IMR-90 (cell line): ENCODE data around the gene DHRS3. TPM values are rescaled to one million over a fixed set of nuclear protein-coding genes. Genes with fewer than 3 reads are reported as not detected.

ENCODE experiments used
- ATAC-seq: fragments of 200-7000 bp; cut with Tn5 transposase; 2 replicates; pipeline ENCODE4 v1.9.1; 2020; ENCODE audit warnings: low read depth, mild to moderate bottlenecking, moderate library complexity
- BruUV-seq: library from RNA; stranded (reverse); fragments of 400-500 nt; replicated peaks from 2 replicates; lab custom pipeline; 2021; lab: Mats Ljungman, UMichigan
- CTCF ChIA-PET: fragments of 300-600 bp; formaldehyde crosslinking; extraction: SDS; loops from one replicate; lab custom pipeline; 2021; ENCODE audit warnings: antibody characterized with exemption; lab: Yijun Ruan, JAX
- POLR2A ChIA-PET: fragments of 300-600 bp; sonication (Branson Sonifier 250); formaldehyde crosslinking; loops from one replicate; lab custom pipeline; 2022; ENCODE audit warnings: antibody characterized with exemption; ENCODE audit not compliant: unreplicated experiment; lab: Charles Lee
- DNase-seq: peaks from one replicate; pipeline ENCODE4 v3.0.0; 2013
- H2AFZ ChIP-seq: replicated peaks from 2 replicates; pipeline ENCODE3; 2013; ENCODE audit warnings: low read length, mild to moderate bottlenecking; ENCODE audit not compliant: poor library complexity
- H2AK5ac ChIP-seq: 2 replicates; pipeline ENCODE4 v1.6.1; 2013; ENCODE audit warnings: low read depth, low read length, inconsistent platforms
- H2AK9ac ChIP-seq: replicated peaks from 2 replicates; pipeline ENCODE3; 2013; ENCODE audit warnings: mild to moderate bottlenecking, low read depth, low read length, moderate library complexity; ENCODE audit not compliant: poor library complexity
- H2BK120ac ChIP-seq: 2 replicates; pipeline ENCODE4 v1.6.1; 2013; ENCODE audit warnings: low read depth, low read length, inconsistent platforms
- H2BK15ac ChIP-seq: 3 replicates; pipeline ENCODE4 v1.6.1; 2013; ENCODE audit warnings: low read depth, low read length, inconsistent platforms
- H2BK20ac ChIP-seq: 2 replicates; pipeline ENCODE4 v1.6.1; 2013; ENCODE audit warnings: low read depth, mild to moderate bottlenecking, inconsistent platforms, low read length, moderate library complexity
- H2BK5ac ChIP-seq: 2 replicates; pipeline ENCODE4 v1.6.1; 2013; ENCODE audit warnings: mild to moderate bottlenecking, low read depth, low read length, inconsistent platforms; ENCODE audit not compliant: poor library complexity, severe bottlenecking
- H3K14ac ChIP-seq: replicated peaks from 2 replicates; pipeline ENCODE4 v1.6.1; 2013; ENCODE audit warnings: low read depth, low read length, inconsistent platforms
- H3K18ac ChIP-seq: 2 replicates; pipeline ENCODE4 v1.6.1; 2013; ENCODE audit warnings: low read depth, low read length, control low read depth
- H3K23ac ChIP-seq: 2 replicates; pipeline ENCODE4 v1.6.1; 2013; ENCODE audit warnings: low read depth, low read length, inconsistent platforms
- H3K27ac ChIP-seq: 2 replicates; pipeline ENCODE4 v1.5.1; 2013; ENCODE audit warnings: mild to moderate bottlenecking, control low read depth, low read length; ENCODE audit not compliant: insufficient read depth
- H3K27me3 ChIP-seq: 2 replicates; pipeline ENCODE4 v1.6.1; 2013; ENCODE audit warnings: low read length; ENCODE audit not compliant: control insufficient read depth, insufficient read depth
- H3K36me3 ChIP-seq: 2 replicates; pipeline ENCODE4 v1.6.1; 2013; ENCODE audit warnings: low read length, mixed read lengths; ENCODE audit not compliant: control insufficient read depth, insufficient read depth
- H3K4ac ChIP-seq: 2 replicates; pipeline ENCODE4 v1.6.1; 2013; ENCODE audit warnings: low read depth, low read length, inconsistent platforms
- H3K4me1 ChIP-seq: 2 replicates; pipeline ENCODE4 v1.6.1; 2013; ENCODE audit warnings: low read length, mixed read lengths; ENCODE audit not compliant: control insufficient read depth, insufficient read depth
- H3K4me2 ChIP-seq: 2 replicates; pipeline ENCODE4 v1.6.1; 2013; ENCODE audit warnings: low read depth, mild to moderate bottlenecking, control low read depth, low read length, moderate library complexity
- H3K4me3 ChIP-seq: 2 replicates; pipeline ENCODE4 v1.5.1; 2013; ENCODE audit warnings: low read depth, mild to moderate bottlenecking, control low read depth, low read length, moderate library complexity; ENCODE audit not compliant: insufficient read depth
- H3K56ac ChIP-seq: 2 replicates; pipeline ENCODE4 v1.6.1; 2013; ENCODE audit warnings: low read length, inconsistent platforms; ENCODE audit not compliant: insufficient read depth; ENCODE audit errors: extremely low read depth
- H3K79me1 ChIP-seq, 2 experiments: 2 replicates each; pipeline ENCODE4 v1.6.1; 2013; ENCODE audit warnings: low read length in 2 of 2, inconsistent platforms in 1 of 2, low read depth in 1 of 2
- H3K9ac ChIP-seq: 2 replicates; pipeline ENCODE4 v1.6.1; 2013; ENCODE audit warnings: low read depth, low read length, control low read depth
- H3K9me1 ChIP-seq: 2 replicates; pipeline ENCODE4 v1.6.1; 2013; ENCODE audit warnings: low read length, inconsistent platforms; ENCODE audit not compliant: insufficient read depth
- H3K9me3 ChIP-seq: 2 replicates; pipeline ENCODE4 v1.6.1; 2013; ENCODE audit warnings: low read length; ENCODE audit not compliant: control insufficient read depth, insufficient read depth
- H4K20me1 ChIP-seq: 2 replicates; pipeline ENCODE4 v1.6.1; 2013; ENCODE audit warnings: low read length, inconsistent platforms; ENCODE audit not compliant: insufficient read depth
- H4K5ac ChIP-seq: 2 replicates; pipeline ENCODE4 v1.6.1; 2013; ENCODE audit warnings: mild to moderate bottlenecking, low read depth, low read length, control low read depth
- H4K8ac ChIP-seq, 2 experiments: 2 replicates each; pipeline ENCODE4 v1.6.1; 2013; ENCODE audit warnings: low read depth in 2 of 2, low read length in 2 of 2, control low read depth in 1 of 2, inconsistent platforms in 1 of 2
- H4K91ac ChIP-seq: 2 replicates; pipeline ENCODE4 v1.6.1; 2013; ENCODE audit warnings: low read depth, low read length, inconsistent platforms; ENCODE audit not compliant: insufficient read depth
- BHLHE40 ChIP-seq: fragments of 150-350 bp; IDR thresholded peaks from 2 replicates; pipeline ENCODE4 v1.6.1; 2016; ENCODE audit warnings: mild to moderate bottlenecking, low read depth, low read length
- CHD1 ChIP-seq: IDR thresholded peaks from 2 replicates; pipeline ENCODE4 v1.6.1; 2012; ENCODE audit warnings: low read depth, low read length, improper control_type of control experiment
- CTCF ChIP-seq: conservative IDR thresholded peaks from 2 replicates; pipeline ENCODE4 v1.5.1; 2012; ENCODE audit warnings: mild to moderate bottlenecking, low read depth, low read length, improper control_type of control experiment
- MAFK ChIP-seq: IDR thresholded peaks from 2 replicates; pipeline ENCODE4 v1.6.1; 2012; ENCODE audit warnings: low read depth, low read length, improper control_type of control experiment
- NFE2L2 ChIP-seq: fragments of 150-350 bp; IDR thresholded peaks from 2 replicates; pipeline ENCODE4 v1.6.1; 2016; ENCODE audit warnings: low read depth, mild to moderate bottlenecking, low read length
- USF2 ChIP-seq: fragments of 150-350 bp; IDR thresholded peaks from 2 replicates; pipeline ENCODE4 v1.6.1; 2017; ENCODE audit warnings: mild to moderate bottlenecking, antibody characterized with exemption, low read length, low read depth
- WGBS, 2 experiments: methylation state at CpG; one replicate each; pipeline versions ENCODE4 v1.1.5 to v1.1.7; 2013; ENCODE audit warnings: missing lambda C conversion rate in 2 of 2; ENCODE audit not compliant: insufficient read length in 1 of 2; ENCODE audit errors: extremely low coverage in 2 of 2; 5-methylcytosine and 5-hydroxymethylcytosine counted together
- dilution Hi-C: fragments of 300-500 bp; cut with HindIII; formaldehyde crosslinking; loops from one replicate; pipeline ENCODE4 v1.14.3; 2018; ENCODE audit warnings: low sequenced_read_pairs; ENCODE audit not compliant: unreplicated experiment
- in situ Hi-C: fragments of 300-500 bp; cut with MboI; formaldehyde crosslinking; loops from 3 replicates; pipeline ENCODE4 v1.14.3; 2019; ENCODE audit warnings: low sequenced_read_pairs, inconsistent platforms, mixed read lengths
- intact Hi-C: fragments of 100-400 bp; cut with micrococcal nuclease; formaldehyde crosslinking; loops from 2 replicates; pipeline ENCODE4 v1.10.0; 2022
- polyA plus RNA-seq, 3 experiments: library from polyadenylated mRNA; depleted of rRNA; stranded (reverse); fragments of >200 nt; gene quantifications; 2 replicates each; pipeline ENCODE4 v1.2.3, GENCODE V29; 2012; ENCODE audit warnings: low replicate concordance in 1 of 3
- total RNA-seq: library from RNA; depleted of rRNA; stranded (reverse); fragments of >200 nt; gene quantifications from 2 replicates; pipeline ENCODE4 v1.2.3, GENCODE V29; 2012

DHRS3 gene
- total and polyA plus RNA-seq, 2 of the 4 experiments (the other 2 are of a cell fraction) = 11.2 to 14.5 TPM

DNA sequence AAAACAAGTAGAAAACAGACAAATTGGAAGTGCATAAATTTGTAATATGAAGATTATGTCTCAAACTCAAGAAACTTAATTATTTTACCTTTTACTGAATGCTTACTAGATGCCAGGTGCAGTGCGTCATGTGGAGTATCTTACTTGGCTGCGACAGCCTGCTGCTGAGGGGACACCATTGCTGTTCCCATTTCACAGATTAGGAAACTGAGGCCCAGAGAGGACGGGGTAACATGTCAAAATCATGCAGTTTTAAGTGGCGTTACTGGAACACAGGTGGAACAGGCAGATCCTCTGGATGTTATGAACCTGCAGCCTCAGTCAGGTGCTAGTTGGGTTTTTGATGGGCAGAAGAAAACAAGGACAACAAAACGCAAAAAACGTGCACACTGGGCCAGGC, 7.3 kb upstream of the DHRS3 start:
- Histone ChIP-seq H3K4me3 (no peak overlapping the region), H3K23ac (no peak overlapping the region), H3K9me1 (no peaks in the 10 kb centered on the region), H2BK5ac (no peak overlapping the region), H4K8ac (no peak overlapping the region), H2AK9ac (no peak overlapping the region), H2BK120ac (no peak overlapping the region), H3K27ac (no peak overlapping the region), H3K18ac (no peak overlapping the region), H4K20me1 (no peaks in the 10 kb centered on the region), H2BK20ac (no peak overlapping the region), H3K14ac (no peak overlapping the region), H4K91ac (no peak overlapping the region), H3K79me1 (no peaks in the 10 kb centered on the region), H2BK15ac (no peak overlapping the region), H2AFZ (no peak overlapping the region), H4K5ac (no peak overlapping the region), H3K4me2 (no peak overlapping the region), H2AK5ac (no peak overlapping the region), H3K9me3 (no peaks in the 10 kb centered on the region), H3K4me1 (peaks cover 4% of the 10 kb centered on the region), H3K4ac (no peak overlapping the region), H3K56ac (no peak overlapping the region), H3K27me3 (peaks cover 23% of the 10 kb centered on the region), H3K9ac (no peak overlapping the region), H3K36me3 (no peaks in the 10 kb centered on the region)
- TF ChIP-seq CHD1 (no peak), NFE2L2 (no peak), CTCF (no peak), MAFK (no peak), BHLHE40 (no peak), USF2 (no peak)
- dilution Hi-C loops = no loop called here
- ChIA-PET POLR2A (no interaction called here), CTCF (no interaction called here)
- BruUV-seq = no TSS peak
- 82% methylated on average over 5 of the region's 6 CpGs; no CpG with 5 or more reads in 1 of the 2 experiments for WGBS, 2 experiments
- in situ Hi-C loops = no loop called here
- intact Hi-C loops = no loop called here
- ATAC-seq (no peak), DNase-seq (no peak)
